ENCODE data around the gene HELZ. TPM values are rescaled to one million over a fixed set of nuclear protein-coding genes. Genes with fewer than 3 reads are reported as not detected.

Gene HELZ
- total and polyA plus RNA-seq, 2 donors (not counting 1 experiment from before 2014, with no cell fraction given): 18.9 to 28.1 TPM

DNA sequence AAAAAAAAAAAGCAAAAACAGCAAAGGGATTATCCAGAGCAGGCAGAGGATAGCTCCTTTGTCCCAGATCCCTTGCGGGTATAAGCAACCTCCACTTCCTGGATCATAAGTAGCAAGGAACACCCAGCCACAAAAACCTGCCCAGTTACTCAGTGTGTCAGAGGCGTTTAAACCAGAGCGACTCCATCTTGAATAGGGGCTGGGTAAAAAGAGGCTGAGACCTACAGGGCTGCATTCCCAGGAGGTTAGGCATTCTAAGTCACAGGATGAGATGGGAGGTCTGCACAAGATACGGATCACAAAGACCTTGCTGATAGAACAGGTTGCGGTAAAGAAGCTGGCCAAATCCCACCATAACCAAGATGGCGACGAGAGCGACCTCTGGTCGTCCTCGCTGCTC lies 33.4 kb upstream of the HELZ start:
- no peak overlapping the region for H3K9ac ChIP-seq (ENCODE audit: insufficient read depth, low read length)
- no peaks in the 10 kb centered on the region for H3K79me2 ChIP-seq (ENCODE audit: control insufficient read depth, insufficient read depth, low read length)
- no peak overlapping the region for H3K4me3 ChIP-seq (replicated peaks in 1 of 4; ENCODE audit: control extremely low read depth in 1 of 4, insufficient read depth in 1 of 4, low read depth in 3 of 4, low read length in 4 of 4)
- no peak overlapping the region for H2AFZ ChIP-seq (ENCODE audit: low read length)
- H3K27me3 ChIP-seq (ENCODE audit: control insufficient read depth, insufficient read depth, low read length): no peaks in the 10 kb centered on the region
- no peaks in the 10 kb centered on the region for H3K9me3 ChIP-seq (ENCODE audit: control insufficient read depth, insufficient read depth, low read depth, low read length)
- no peaks in the 10 kb centered on the region for H3K36me3 ChIP-seq (ENCODE audit: control insufficient read depth, insufficient read depth, low read length)
- H3K4me1 ChIP-seq (ENCODE audit: control insufficient read depth, extremely low read depth, insufficient read depth, low read length): no peaks in the 10 kb centered on the region
- DNase-seq (ENCODE audit: low read depth in 2 of 2): no peak
- H3K27ac ChIP-seq (ENCODE audit: insufficient read depth, low read length): no peak overlapping the region
- TF ChIP-seq, protein P1, sequence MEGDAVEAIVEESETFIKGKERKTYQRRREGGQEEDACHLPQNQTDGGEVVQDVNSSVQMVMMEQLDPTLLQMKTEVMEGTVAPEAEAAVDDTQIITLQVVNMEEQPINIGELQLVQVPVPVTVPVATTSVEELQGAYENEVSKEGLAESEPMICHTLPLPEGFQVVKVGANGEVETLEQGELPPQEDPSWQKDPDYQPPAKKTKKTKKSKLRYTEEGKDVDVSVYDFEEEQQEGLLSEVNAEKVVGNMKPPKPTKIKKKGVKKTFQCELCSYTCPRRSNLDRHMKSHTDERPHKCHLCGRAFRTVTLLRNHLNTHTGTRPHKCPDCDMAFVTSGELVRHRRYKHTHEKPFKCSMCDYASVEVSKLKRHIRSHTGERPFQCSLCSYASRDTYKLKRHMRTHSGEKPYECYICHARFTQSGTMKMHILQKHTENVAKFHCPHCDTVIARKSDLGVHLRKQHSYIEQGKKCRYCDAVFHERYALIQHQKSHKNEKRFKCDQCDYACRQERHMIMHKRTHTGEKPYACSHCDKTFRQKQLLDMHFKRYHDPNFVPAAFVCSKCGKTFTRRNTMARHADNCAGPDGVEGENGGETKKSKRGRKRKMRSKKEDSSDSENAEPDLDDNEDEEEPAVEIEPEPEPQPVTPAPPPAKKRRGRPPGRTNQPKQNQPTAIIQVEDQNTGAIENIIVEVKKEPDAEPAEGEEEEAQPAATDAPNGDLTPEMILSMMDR (conservative IDR thresholded peaks at IDR 0.05 in 1 of 2, IDR thresholded peaks at IDR 0.05 in 1 of 2; ENCODE audit: low read depth in 1 of 2, low read length in 2 of 2): no peak
- TF ChIP-seq EZH2 (IDR thresholded peaks at IDR 0.05; ENCODE audit: low read length, missing control alignments): no peak
- H3K4me2 ChIP-seq (ENCODE audit: extremely low read depth, insufficient read depth, low read length): no peak overlapping the region
- H4K20me1 ChIP-seq (ENCODE audit: control insufficient read depth, extremely low read depth, insufficient read depth, low read length): no peaks in the 10 kb centered on the region

DNA sequence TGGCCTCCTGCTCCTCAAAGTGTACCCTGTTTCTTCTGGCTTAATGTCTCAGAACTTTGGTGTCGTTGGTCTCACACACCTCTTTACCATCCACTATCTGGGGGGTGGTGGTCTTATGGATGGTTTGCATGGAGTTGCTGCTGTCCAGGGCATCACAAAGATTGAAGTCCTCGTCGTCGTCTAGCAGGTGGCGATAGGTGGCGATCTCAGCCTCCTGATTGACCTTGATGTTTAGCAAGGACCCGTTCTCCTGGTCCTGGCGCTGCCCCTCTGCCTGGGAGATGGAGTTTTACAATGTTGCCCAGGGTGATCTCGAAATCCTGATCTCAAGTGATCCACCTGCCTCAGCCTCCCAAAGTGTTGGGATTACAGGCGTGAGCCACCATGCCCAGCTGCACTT lies 31.1 kb upstream of the HELZ start:
- no peaks in the 10 kb centered on the region for H3K36me3 ChIP-seq (ENCODE audit: control insufficient read depth, insufficient read depth, low read length)
- H3K27ac ChIP-seq (ENCODE audit: insufficient read depth, low read length): no peak overlapping the region
- H3K79me2 ChIP-seq (ENCODE audit: control insufficient read depth, insufficient read depth, low read length): no peaks in the 10 kb centered on the region

DNA sequence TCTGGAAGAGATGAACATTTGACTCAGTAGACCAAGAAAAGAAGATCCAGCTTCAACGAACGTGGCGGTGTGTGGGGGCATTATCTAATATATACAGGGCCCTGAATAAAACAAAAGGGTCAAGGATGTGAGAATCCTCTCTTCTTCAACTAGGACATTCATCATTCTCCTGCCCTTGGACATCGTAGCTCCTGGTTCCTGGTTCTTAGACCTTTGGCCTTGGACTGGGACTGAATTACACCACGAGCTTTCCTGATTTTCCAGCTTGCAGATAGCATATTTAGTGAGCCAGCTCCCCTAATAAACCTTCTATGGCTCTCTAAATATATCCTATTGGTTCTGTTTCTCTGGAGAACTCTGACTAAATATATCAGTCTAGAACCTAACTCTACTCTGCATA lies 29.5 kb upstream of the HELZ start:
- no peaks in the 10 kb centered on the region for H3K36me3 ChIP-seq (ENCODE audit: control insufficient read depth, insufficient read depth, low read length)
- H4K20me1 ChIP-seq (ENCODE audit: control insufficient read depth, extremely low read depth, insufficient read depth, low read length): no peaks in the 10 kb centered on the region
- DNase-seq (ENCODE audit: low read depth in 2 of 2): no peak
- no peak overlapping the region for H2AFZ ChIP-seq (ENCODE audit: low read length)
- no peaks in the 10 kb centered on the region for H3K79me2 ChIP-seq (ENCODE audit: control insufficient read depth, insufficient read depth, low read length)
- no peaks in the 10 kb centered on the region for H3K9me3 ChIP-seq (ENCODE audit: control insufficient read depth, insufficient read depth, low read depth, low read length)
- no peak for TF ChIP-seq EZH2 (IDR thresholded peaks at IDR 0.05; ENCODE audit: low read length, missing control alignments)
- TF ChIP-seq, protein P1 (conservative IDR thresholded peaks at IDR 0.05 in 1 of 2, IDR thresholded peaks at IDR 0.05 in 1 of 2; ENCODE audit: low read depth in 1 of 2, low read length in 2 of 2): no peak
- H3K27ac ChIP-seq (ENCODE audit: insufficient read depth, low read length): no peak overlapping the region
- H3K9ac ChIP-seq (ENCODE audit: insufficient read depth, low read length): no peak overlapping the region
- H3K4me3 ChIP-seq (replicated peaks in 1 of 4; ENCODE audit: control extremely low read depth in 1 of 4, insufficient read depth in 1 of 4, low read depth in 3 of 4, low read length in 4 of 4): no peak overlapping the region
- H3K4me1 ChIP-seq (ENCODE audit: control insufficient read depth, extremely low read depth, insufficient read depth, low read length): no peaks in the 10 kb centered on the region
- no peaks in the 10 kb centered on the region for H3K27me3 ChIP-seq (ENCODE audit: control insufficient read depth, insufficient read depth, low read length)
- H3K4me2 ChIP-seq (ENCODE audit: extremely low read depth, insufficient read depth, low read length): no peak overlapping the region

More for the DNA sequence above, 31.1 kb upstream of the HELZ start:
- no peak for DNase-seq (ENCODE audit: low read depth in 2 of 2)
- TF ChIP-seq, protein P1 (conservative IDR thresholded peaks at IDR 0.05 in 1 of 2, IDR thresholded peaks at IDR 0.05 in 1 of 2; ENCODE audit: low read depth in 1 of 2, low read length in 2 of 2): peak in 1 of 2 donors; percentile 4
- no peak for TF ChIP-seq EZH2 (IDR thresholded peaks at IDR 0.05; ENCODE audit: low read length, missing control alignments)
- Histone ChIP-seq H3K9me3 (ENCODE audit: control insufficient read depth, insufficient read depth, low read depth, low read length) (no peaks in the 10 kb centered on the region), H2AFZ (ENCODE audit: low read length) (no peak overlapping the region), H3K27me3 (ENCODE audit: control insufficient read depth, insufficient read depth, low read length) (no peaks in the 10 kb centered on the region), H4K20me1 (ENCODE audit: control insufficient read depth, extremely low read depth, insufficient read depth, low read length) (no peaks in the 10 kb centered on the region), H3K4me2 (ENCODE audit: extremely low read depth, insufficient read depth, low read length) (no peak overlapping the region), H3K4me1 (ENCODE audit: control insufficient read depth, extremely low read depth, insufficient read depth, low read length) (no peaks in the 10 kb centered on the region), H3K4me3 (replicated peaks in 1 of 4; ENCODE audit: control extremely low read depth in 1 of 4, insufficient read depth in 1 of 4, low read depth in 3 of 4, low read length in 4 of 4) (no peak overlapping the region), H3K9ac (ENCODE audit: insufficient read depth, low read length) (no peak overlapping the region)

All from fibroblast of lung (primary cell).